ENCODE results near the gene UVSSA.

UVSSA gene

DNA sequence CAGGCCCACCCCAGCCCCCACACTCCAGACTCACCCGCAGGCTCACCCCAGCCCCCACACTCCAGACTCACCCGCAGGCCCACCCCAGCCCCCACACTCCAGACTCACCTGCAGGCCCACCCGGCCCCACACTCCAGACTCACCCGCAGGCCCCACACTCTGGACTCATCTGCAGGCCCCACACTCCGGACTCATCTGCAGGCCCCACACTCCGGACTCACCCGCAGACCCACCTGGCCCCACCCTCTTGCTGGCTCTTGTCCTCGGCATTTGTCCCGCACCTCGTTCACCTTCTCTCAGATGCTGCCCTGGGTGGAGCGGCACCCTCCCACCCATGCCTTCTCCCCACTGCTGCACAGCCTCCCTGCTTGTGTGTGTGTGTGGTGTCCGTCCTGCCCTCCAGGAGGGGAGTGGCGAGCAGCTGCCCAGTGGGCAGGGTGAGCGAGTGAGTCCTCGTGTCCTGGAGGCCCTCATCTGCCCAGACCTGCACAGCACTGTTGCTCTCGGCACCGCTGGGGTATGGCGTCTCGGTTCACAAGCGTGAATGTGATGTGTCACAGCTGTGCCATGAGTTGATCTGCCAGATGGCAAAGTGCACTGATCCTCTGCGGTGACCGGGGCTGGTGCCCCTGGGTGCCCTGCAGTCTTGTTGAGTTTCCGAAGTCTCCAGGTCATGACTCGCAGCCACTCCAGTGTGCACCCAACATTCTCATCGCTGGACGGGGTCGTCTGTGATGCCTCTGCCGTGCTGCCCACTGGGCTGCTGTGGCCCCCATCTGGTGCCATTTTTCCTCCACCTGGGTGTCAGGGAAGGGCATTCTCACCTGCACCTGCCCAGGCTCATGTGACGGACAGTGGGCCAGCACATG, 29.6 kb upstream of the UVSSA start:
- TF ChIP-seq, protein P1, sequence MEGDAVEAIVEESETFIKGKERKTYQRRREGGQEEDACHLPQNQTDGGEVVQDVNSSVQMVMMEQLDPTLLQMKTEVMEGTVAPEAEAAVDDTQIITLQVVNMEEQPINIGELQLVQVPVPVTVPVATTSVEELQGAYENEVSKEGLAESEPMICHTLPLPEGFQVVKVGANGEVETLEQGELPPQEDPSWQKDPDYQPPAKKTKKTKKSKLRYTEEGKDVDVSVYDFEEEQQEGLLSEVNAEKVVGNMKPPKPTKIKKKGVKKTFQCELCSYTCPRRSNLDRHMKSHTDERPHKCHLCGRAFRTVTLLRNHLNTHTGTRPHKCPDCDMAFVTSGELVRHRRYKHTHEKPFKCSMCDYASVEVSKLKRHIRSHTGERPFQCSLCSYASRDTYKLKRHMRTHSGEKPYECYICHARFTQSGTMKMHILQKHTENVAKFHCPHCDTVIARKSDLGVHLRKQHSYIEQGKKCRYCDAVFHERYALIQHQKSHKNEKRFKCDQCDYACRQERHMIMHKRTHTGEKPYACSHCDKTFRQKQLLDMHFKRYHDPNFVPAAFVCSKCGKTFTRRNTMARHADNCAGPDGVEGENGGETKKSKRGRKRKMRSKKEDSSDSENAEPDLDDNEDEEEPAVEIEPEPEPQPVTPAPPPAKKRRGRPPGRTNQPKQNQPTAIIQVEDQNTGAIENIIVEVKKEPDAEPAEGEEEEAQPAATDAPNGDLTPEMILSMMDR (IDR thresholded peaks at IDR 0.05; ENCODE audit: borderline replicate concordance, control extremely low read depth, extremely low read depth, insufficient read depth, missing control alignments) = no peak
- in situ Hi-C loops (cut with MboI; ENCODE audit: low sequenced_read_pairs, unreplicated experiment) = no loop called here
- no peak for DNase-seq (ENCODE audit: low spot score)

GRCh38 chr4:1318046-1318375, 29.0 kb upstream of the UVSSA start:
- in situ Hi-C loops (cut with MboI; ENCODE audit: low sequenced_read_pairs, unreplicated experiment) = no loop called here
- TF ChIP-seq, protein P1 (IDR thresholded peaks at IDR 0.05; ENCODE audit: borderline replicate concordance, control extremely low read depth, extremely low read depth, insufficient read depth, missing control alignments) = no peak
- no peak for DNase-seq (ENCODE audit: low spot score)

DNA sequence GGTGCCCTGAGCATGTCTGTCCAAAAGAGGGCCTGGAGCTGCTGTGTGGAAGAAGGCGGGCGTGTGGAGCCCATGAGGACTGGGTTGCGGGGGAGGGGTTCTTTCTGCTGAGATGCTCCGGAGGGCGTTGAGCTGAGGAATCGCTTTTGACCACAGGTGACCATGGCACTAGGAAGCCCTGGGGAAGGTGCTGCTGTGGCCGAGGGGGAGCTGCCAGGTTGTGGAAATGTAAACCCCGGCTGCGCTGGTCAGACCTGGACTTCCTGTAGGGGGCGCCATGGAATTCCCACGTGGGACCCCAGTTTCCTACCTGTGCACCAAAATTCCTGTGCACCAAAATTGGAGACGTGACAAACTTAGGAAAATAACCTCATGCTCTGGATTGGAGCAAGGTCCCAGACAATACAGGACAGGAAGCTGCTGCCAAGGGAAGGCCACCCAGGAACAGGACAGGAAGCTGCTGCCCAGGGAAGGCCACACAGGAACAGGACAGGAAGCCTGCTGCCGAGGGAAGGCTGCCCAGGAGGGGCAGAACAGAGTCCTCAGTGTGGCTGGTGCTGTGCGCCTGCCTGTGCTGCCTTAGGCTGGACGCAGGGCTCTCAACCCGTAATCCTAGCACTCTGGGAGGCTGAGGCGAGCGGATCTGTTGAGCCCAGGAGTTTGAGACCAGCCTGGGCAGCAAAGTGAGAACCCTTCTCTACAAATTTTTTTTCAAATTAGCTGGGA, 28.4 kb upstream of the UVSSA start:
- DNase-seq (ENCODE audit: low spot score) = no peak
- in situ Hi-C loops (cut with MboI; ENCODE audit: low sequenced_read_pairs, unreplicated experiment) = no loop called here
- TF ChIP-seq, protein P1 (IDR thresholded peaks at IDR 0.05; ENCODE audit: borderline replicate concordance, control extremely low read depth, extremely low read depth, insufficient read depth, missing control alignments) = no peak

- TF ChIP-seq, protein P1 (IDR thresholded peaks at IDR 0.05; ENCODE audit: borderline replicate concordance, control extremely low read depth, extremely low read depth, insufficient read depth, missing control alignments) = no peak
- in situ Hi-C loops (cut with MboI; ENCODE audit: low sequenced_read_pairs, unreplicated experiment) = no loop called here
- DNase-seq (ENCODE audit: low spot score) = no peak
Measured at GRCh38 chr4:1321486-1321885, 25.5 kb upstream of the UVSSA start.

DNA sequence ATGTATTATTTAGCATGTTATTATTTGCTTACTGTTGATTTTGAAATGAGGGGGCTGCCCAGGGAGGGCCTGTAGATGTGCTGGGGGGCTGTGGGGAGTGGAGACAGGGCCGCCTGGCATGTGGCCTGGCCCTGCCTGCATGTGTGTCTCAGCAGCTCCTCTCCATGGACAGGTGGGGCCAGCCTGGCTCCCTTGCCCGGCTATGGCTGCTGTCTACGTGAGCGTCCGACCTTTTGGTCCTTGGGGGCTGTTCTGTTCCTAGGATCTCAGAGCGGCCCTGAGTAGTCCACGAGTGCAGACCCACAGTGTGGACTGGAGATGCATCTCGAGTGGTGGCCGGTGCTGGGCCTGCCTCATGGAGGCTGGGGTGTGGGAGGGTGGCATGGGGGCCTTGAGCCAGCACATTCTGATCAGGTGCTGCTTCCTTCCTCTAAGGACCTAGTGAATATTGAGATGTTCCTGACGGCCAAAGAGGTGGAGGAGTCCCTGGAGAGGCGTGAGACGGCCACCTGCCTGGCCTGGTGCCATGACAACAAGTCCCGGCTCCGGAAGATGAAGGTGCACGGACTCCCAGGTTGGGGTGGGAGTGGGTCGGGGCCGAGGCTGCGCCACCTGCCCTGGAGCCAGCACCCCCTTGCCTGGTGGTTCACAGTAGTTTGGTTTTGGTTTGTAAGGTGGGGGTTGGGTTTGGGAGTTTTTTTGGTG, 24.9 kb upstream of the UVSSA start:
- in situ Hi-C loops (cut with MboI; ENCODE audit: low sequenced_read_pairs, unreplicated experiment) = no loop called here
- TF ChIP-seq, protein P1 (IDR thresholded peaks at IDR 0.05; ENCODE audit: borderline replicate concordance, control extremely low read depth, extremely low read depth, insufficient read depth, missing control alignments) = no peak

GRCh38 chr4:1323280-1323634, 23.8 kb upstream of the UVSSA start:
- DNase-seq (ENCODE audit: low spot score) = no peak
- TF ChIP-seq, protein P1 (IDR thresholded peaks at IDR 0.05; ENCODE audit: borderline replicate concordance, control extremely low read depth, extremely low read depth, insufficient read depth, missing control alignments) = no peak
- in situ Hi-C loops (cut with MboI; ENCODE audit: low sequenced_read_pairs, unreplicated experiment) = no loop called here

More for the DNA sequence above, 24.9 kb upstream of the UVSSA start:
- no peak for DNase-seq (ENCODE audit: low spot score)

Measured in GM13976 (cell line).